Stomach (tissue), 9 donors: ENCODE data around the gene PPM1E. TPM values are rescaled to one million over a fixed set of nuclear protein-coding genes. Genes with fewer than 3 reads are reported as not detected.

ENCODE experiments used
- DNase-seq, 2 donors: peaks; one replicate each; pipeline versions ENCODE4 v3.0.0 to v3.0.0-alpha.2; 2013 to 2019
- H3K27ac ChIP-seq, 5 donors: fragments of 200-600 bp in 4 of 5; sonication (generic) in 4 of 5; one replicate each; pipeline ENCODE4 v1.5.1; 2013 to 2019; ENCODE audit warnings: mild to moderate bottlenecking in 1 of 5, moderate library complexity in 1 of 5
- H3K27me3 ChIP-seq, 3 donors: fragments of 200-600 bp; sonication (generic); one replicate each; pipeline ENCODE4 v1.5.1; 2017 to 2019; ENCODE audit warnings: mixed run types in 1 of 3
- H3K36me3 ChIP-seq, 4 donors: fragments of 200-600 bp; sonication (generic); 1 replicate in 3 of 4; 2 replicates in 1 of 4; pipeline ENCODE4 v1.5.1; 2016 to 2019
- H3K4me1 ChIP-seq, 4 donors: fragments of 200-600 bp; sonication (generic); one replicate each; pipeline ENCODE4 v1.5.1; 2016 to 2019
- H3K4me3 ChIP-seq, 4 donors: fragments of 200-600 bp; sonication (generic) in 3 of 4; one replicate each; pipeline ENCODE4 v1.5.1; 2016 to 2019; ENCODE audit warnings: mild to moderate bottlenecking in 1 of 4
- H3K9me3 ChIP-seq, 4 donors: fragments of 200-600 bp; sonication (generic); one replicate each; pipeline ENCODE4 v1.5.1; 2016 to 2019
- CTCF ChIP-seq, 7 experiments: fragments of 450-650 bp in 4 of 7; fragments of 200-600 bp in 3 of 7; sonication (generic) in 3 of 7; IDR thresholded peaks; one replicate each; pipeline ENCODE4 v1.5.1; 2016 to 2019; ENCODE audit warnings: antibody characterized with exemption in 7 of 7, control low read depth in 2 of 7, mild to moderate bottlenecking in 1 of 7
- EP300 ChIP-seq: sonication (generic); formaldehyde crosslinking; IDR thresholded peaks from one replicate; pipeline ENCODE4 v1.6.1; 2017; ENCODE audit warnings: antibody characterized with exemption
- POLR2A ChIP-seq, 4 donors: fragments of 450-650 bp; IDR thresholded peaks; one replicate each; pipeline ENCODE4 v1.6.1; 2016; ENCODE audit warnings: antibody characterized with exemption in 4 of 4, control low read depth in 2 of 4, mild to moderate bottlenecking in 1 of 4, moderate library complexity in 1 of 4
- POLR2AphosphoS5 ChIP-seq, 3 donors: sonication (generic); formaldehyde crosslinking; IDR thresholded peaks; one replicate each; pipeline ENCODE4 v1.6.1; 2016; ENCODE audit warnings: antibody characterized with exemption in 3 of 3
- WGBS, 5 donors: extraction: QIAGEN DNeasy Blood & Tissue Kit in 3 of 5; methylation state at CpG; one replicate each; pipeline versions ENCODE4 v1.1.5 to v1.1.7; 2013 to 2018; 5-methylcytosine and 5-hydroxymethylcytosine counted together
- intact Hi-C: fragments of 100-400 bp; cut with DNase I; formaldehyde crosslinking; loops from one replicate; pipeline ENCODE4 v1.15.1; 2023; ENCODE audit warnings: low total_unique reads
- polyA plus RNA-seq, 3 donors: library from polyadenylated mRNA; stranded (reverse); fragments of 200-250 nt; gene quantifications; one replicate each; pipeline ENCODE4 v1.2.3, GENCODE V29; 2013
- total RNA-seq, 5 donors: library from RNA; depleted of rRNA; stranded (reverse); fragments of >200 nt; gene quantifications; one replicate each; pipeline versions ENCODE4 v1.1.0 to v1.2.3, GENCODE V29; 2014 to 2016
- donor health status: healthy with polysubstance abuse.
- donor health status: Bipolar disorder and iron deficiency.
- donor health status: healthy.

Gene PPM1E
- total and polyA plus RNA-seq, 8 donors, result 0.08 to 0.92 (median 0.15) TPM; not detected in 3

GRCh38 chr17:58802188-58802587 is 46.5 kb downstream of the PPM1E start:
- DNase-seq, result no peak
- no peak overlapping the region for H3K4me3 ChIP-seq
- WGBS, 5 donors, result 69 to 90% (median 81%) methylated on average over 1 of the region's 1 CpG
- H3K9me3 ChIP-seq, result peaks cover 0 to 8% (median 3%) of the 10 kb centered on the region in 4 donors
- H3K27ac ChIP-seq, result no peak overlapping the region
- H3K36me3 ChIP-seq, result no peaks in the 10 kb centered on the region
- H3K4me1 ChIP-seq, result no peaks in the 10 kb centered on the region
- no peak for TF ChIP-seq CTCF (IDR thresholded peaks at IDR 0.05)
- TF ChIP-seq POLR2AphosphoS5 (IDR thresholded peaks at IDR 0.05), result no peak
- no peak for TF ChIP-seq POLR2A (IDR thresholded peaks at IDR 0.05)
- TF ChIP-seq EP300, result no peak
- H3K27me3 ChIP-seq, result no peaks in the 10 kb centered on the region
- intact Hi-C loops, result no loop called here

- Histone ChIP-seq H3K27me3 (no peaks in the 10 kb centered on the region), H3K4me1 (no peaks in the 10 kb centered on the region), H3K4me3 (no peak overlapping the region), H3K9me3 (peaks cover 0 to 8% (median 3%) of the 10 kb centered on the region in 4 donors), H3K36me3 (no peaks in the 10 kb centered on the region), H3K27ac (no peak overlapping the region)
- DNase-seq, result no peak
- no peak for TF ChIP-seq CTCF (IDR thresholded peaks at IDR 0.05)
- TF ChIP-seq POLR2A (IDR thresholded peaks at IDR 0.05), result no peak
- TF ChIP-seq EP300, result no peak
- TF ChIP-seq POLR2AphosphoS5 (IDR thresholded peaks at IDR 0.05), result no peak
- intact Hi-C loops, result no loop called here
- WGBS, 5 donors, result 41 to 56% (median 50%) methylated on average over 5 of the region's 5 CpGs
Measured at GRCh38 chr17:58806046-58806445, 50.4 kb downstream of the PPM1E start.

DNA sequence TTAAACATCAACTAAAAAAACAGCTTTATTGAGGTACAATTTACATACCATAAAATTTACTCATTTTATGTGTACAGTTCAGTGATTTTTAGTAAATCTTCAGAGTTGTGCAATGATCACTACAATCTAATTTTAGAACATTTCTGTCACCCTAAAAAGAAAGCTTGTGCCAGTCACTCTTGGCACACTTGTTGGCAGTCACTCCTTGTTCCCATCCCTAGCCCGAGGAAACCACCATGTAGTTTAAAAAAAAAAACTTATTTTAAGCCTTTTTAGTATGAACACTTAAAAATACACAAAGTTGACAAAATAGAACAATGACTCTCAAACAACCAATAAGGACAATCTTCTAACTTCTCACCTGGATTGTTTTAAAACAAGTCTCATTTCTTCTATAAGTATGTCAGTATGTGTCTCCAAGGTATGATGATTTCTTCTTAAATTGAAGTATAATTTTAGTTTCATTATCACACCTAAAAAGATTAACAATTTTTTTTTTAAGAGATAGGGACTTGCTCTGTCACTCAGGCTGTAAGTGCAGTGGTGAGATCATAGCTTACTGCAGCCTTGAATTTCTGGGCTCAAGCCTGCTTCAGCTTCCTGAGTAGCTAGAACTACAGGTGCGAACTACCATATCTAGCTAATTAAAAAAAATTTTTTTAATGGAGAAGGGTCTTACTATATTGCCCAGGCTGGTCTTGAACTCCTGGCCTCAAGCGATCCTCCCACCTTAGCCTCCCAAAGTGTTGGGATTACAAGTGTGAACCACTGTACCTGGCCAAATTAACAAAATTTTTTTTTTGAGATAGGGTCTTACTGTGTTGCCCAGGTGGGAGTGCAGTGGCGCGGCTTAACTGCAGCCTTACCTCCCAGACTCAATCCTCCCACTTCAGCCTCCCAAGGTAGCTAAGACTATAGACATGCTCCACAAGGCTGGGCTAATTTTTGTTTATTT is 53.2 kb downstream of the PPM1E start:
- Histone ChIP-seq H3K27me3 (no peaks in the 10 kb centered on the region), H3K4me3 (no peak overlapping the region), H3K36me3 (no peaks in the 10 kb centered on the region), H3K4me1 (no peaks in the 10 kb centered on the region), H3K9me3 (no peaks in the 10 kb centered on the region), H3K27ac (no peak overlapping the region)
- TF ChIP-seq EP300, result no peak
- TF ChIP-seq POLR2A (IDR thresholded peaks at IDR 0.05), result no peak
- no peak for TF ChIP-seq POLR2AphosphoS5 (IDR thresholded peaks at IDR 0.05)
- no peak for TF ChIP-seq CTCF (IDR thresholded peaks at IDR 0.05)
- DNase-seq, result no peak
- intact Hi-C loops, result no loop called here
- 84 to 85% (median 84%) methylated on average over 5 of the region's 5 CpGs for WGBS, 5 donors

- DNase-seq, result no peak
- no peaks in the 10 kb centered on the region for H3K36me3 ChIP-seq
- no peaks in the 10 kb centered on the region for H3K9me3 ChIP-seq
- 66 to 82% (median 78%) methylated on average over 1 of the region's 1 CpG for WGBS, 5 donors
- no peaks in the 10 kb centered on the region for H3K27me3 ChIP-seq
- no peak overlapping the region for H3K27ac ChIP-seq
- TF ChIP-seq POLR2AphosphoS5 (IDR thresholded peaks at IDR 0.05) (no peak), CTCF (IDR thresholded peaks at IDR 0.05) (no peak), EP300 (no peak), POLR2A (IDR thresholded peaks at IDR 0.05) (no peak)
- no peaks in the 10 kb centered on the region for H3K4me1 ChIP-seq
- intact Hi-C loops, result no loop called here
- no peak overlapping the region for H3K4me3 ChIP-seq
Measured at GRCh38 chr17:58809564-58809936, 53.9 kb downstream of the PPM1E start.
